ENCODE data around the gene ALDH1L1.

The ALDH1L1 gene

GRCh38 chr3:126191246-126191645, 10.9 kb upstream of the ALDH1L1 start:
- DNase-seq, result no peak

GRCh38 chr3:126187920-126188319, 7.5 kb upstream of the ALDH1L1 start:
- no peak for DNase-seq

GRCh38 chr3:126186749-126187148, 6.4 kb upstream of the ALDH1L1 start:
- DNase-seq, result no peak

GRCh38 chr3:126186271-126186670, 5.9 kb upstream of the ALDH1L1 start:
- no peak for DNase-seq

GRCh38 chr3:126184465-126185000, 4.1 kb upstream of the ALDH1L1 start:
- DNase-seq, result no peak

- no peak for DNase-seq
Observed at GRCh38 chr3:126181398-126181725, 976 bp upstream of the ALDH1L1 start.

GRCh38 chr3:126179825-126180476, 435 bp downstream of the ALDH1L1 start:
- no peak for DNase-seq

GRCh38 chr3:126170073-126170777, 10.2 kb downstream of the ALDH1L1 start:
- no peak for DNase-seq

- DNase-seq, result no peak
Observed at GRCh38 chr3:126167566-126167965, 12.8 kb downstream of the ALDH1L1 start.

GRCh38 chr3:126166009-126166408, 14.4 kb downstream of the ALDH1L1 start:
- no peak for DNase-seq

GRCh38 chr3:126161309-126161708, 19.1 kb downstream of the ALDH1L1 start:
- no peak for DNase-seq

GRCh38 chr3:126160243-126161210, 19.9 kb downstream of the ALDH1L1 start:
- no peak for DNase-seq

- DNase-seq, result no peak
Observed at GRCh38 chr3:126159476-126159875, 20.9 kb downstream of the ALDH1L1 start.

GRCh38 chr3:126158912-126159454, 21.4 kb downstream of the ALDH1L1 start:
- no peak for DNase-seq

GRCh38 chr3:126158016-126158911, 22.1 kb downstream of the ALDH1L1 start:
- no peak for DNase-seq

- no peak for DNase-seq
Observed at GRCh38 chr3:126157083-126157768, 23.2 kb downstream of the ALDH1L1 start.

- DNase-seq, result no peak
Observed at GRCh38 chr3:126156468-126156867, 23.9 kb downstream of the ALDH1L1 start.

GRCh38 chr3:126155819-126156218, 24.6 kb downstream of the ALDH1L1 start:
- DNase-seq, result no peak

GRCh38 chr3:126155280-126155640, 25.1 kb downstream of the ALDH1L1 start:
- DNase-seq, result no peak

- no peak for DNase-seq
Observed at GRCh38 chr3:126154391-126155279, 25.8 kb downstream of the ALDH1L1 start.

Measured in HCEC 1CT (cell line).